ENCODE results near the gene GLT8D1. TPM values are rescaled to one million over a fixed set of nuclear protein-coding genes. Genes with fewer than 3 reads are reported as not detected.

GLT8D1 gene
- total and polyA plus RNA-seq, 2 of the 13 experiments (the other 11 are each of a cell fraction or from before 2014, with no cell fraction given): 110 to 121 TPM

- no peaks in the 10 kb centered on the region for H3K9me3 ChIP-seq (ENCODE audit: low read length)
- no TSS peak for BruUV-seq (replicated peaks)
- no peak for FAIRE-seq
- peaks cover 21% of the 10 kb centered on the region for H3K79me2 ChIP-seq (ENCODE audit: insufficient read depth, low read length)
- in situ Hi-C loops (cut with HindIII; ENCODE audit: extremely low pct_ligation_motif_present, low pct_unique_long_range_greater_than_20kb) (no loop called here), intact Hi-C loops (cut with micrococcal nuclease; ENCODE audit: unreplicated experiment) (no loop called here)
- CTCF ChIA-PET (ENCODE audit: low intra/inter-chr PET ratio, low total read pairs): no interaction called here
- no peak overlapping the region for H3K27ac ChIP-seq (ENCODE audit: extremely low read length, insufficient read depth, low read length)
- WGBS (ENCODE audit: low lambda C conversion rate): 88% methylated on average over 4 of the region's 4 CpGs
- peaks cover 14 to 56% of the 10 kb centered on the region in 2 experiments for H3K36me3 ChIP-seq (replicated peaks in 1 of 2; ENCODE audit: control insufficient read depth in 1 of 2, insufficient read depth in 2 of 2, low read length in 2 of 2)
- peaks cover 9% of the 10 kb centered on the region for H3K4me1 ChIP-seq (ENCODE audit: insufficient read depth, low read length)
- TF ChIP-seq ATRX (CRISPR knock-in tag; IDR thresholded peaks at IDR 0.05; ENCODE audit: borderline replicate concordance) (no peak), THRA (CRISPR knock-in tag; IDR thresholded peaks at IDR 0.05; ENCODE audit: borderline replicate concordance) (no peak), ATF7 (IDR thresholded peaks at IDR 0.05) (no peak), ATF7 (CRISPR knock-in tag; IDR thresholded peaks at IDR 0.05) (no peak), RBM22 (optimal IDR thresholded peaks at IDR 0.05; ENCODE audit: low read length) (peak; percentile 59), POGK (CRISPR knock-in tag; conservative IDR thresholded peaks at IDR 0.05) (no peak), GTF2F1 (IDR thresholded peaks at IDR 0.05; ENCODE audit: low read length) (no peak), ZNF235 (CRISPR knock-in tag; IDR thresholded peaks at IDR 0.05; ENCODE audit: borderline replicate concordance) (no peak)
- POLR2A ChIA-PET: interaction anchor here (1.4 to 4.5 kb wide), 2 partner anchors 11 to 12 kb away, joined by 4 to 18 read pairs; partner anchors contain the start of genes GNL3 and PBRM1
- peaks cover 3% of the 10 kb centered on the region; the same call in 1 of the 2 replicates for H4K20me1 ChIP-seq (ENCODE audit: insufficient read depth, low read length)
- peak; percentile 13; the same call in 2 of the 3 replicates for ATAC-seq
- no peak overlapping the region for H3K9ac ChIP-seq (ENCODE audit: insufficient read depth, low read depth, low read length)
- H3K4me2 ChIP-seq (ENCODE audit: low read depth, low read length): no peak overlapping the region
- H3K27me3 ChIP-seq (ENCODE audit: control insufficient read depth in 1 of 2, insufficient read depth in 2 of 2, low read length in 2 of 2): no peaks in the 10 kb centered on the region
- no peak overlapping the region for H2AFZ ChIP-seq (ENCODE audit: low read length)
- no peak for DNase-seq (ENCODE audit: low spot score)
- H3K4me3 ChIP-seq (replicated peaks in 1 of 3; ENCODE audit: insufficient read depth in 1 of 3, low read depth in 2 of 3, low read length in 3 of 3): no peak overlapping the region
Observed at GRCh38 chr3:52697632-52697965, 8.0 kb downstream of the GLT8D1 start.

Data from HepG2 (cell line).